ENCODE results near the gene CES4A. TPM values are rescaled to one million over a fixed set of nuclear protein-coding genes. Genes with fewer than 3 reads are reported as not detected.
A peak's percentile ranks its signal among the peaks of the same experiment; 100 is the strongest.
"Not testable (repeated sequence)": the region's sequence is repeated elsewhere in the genome, so short reads cannot be mapped to it uniquely, and the experiment has no call there.

CES4A gene
- total RNA-seq, 2 donors from 2014 or later, result 24.4 to 38.8 TPM

DNA sequence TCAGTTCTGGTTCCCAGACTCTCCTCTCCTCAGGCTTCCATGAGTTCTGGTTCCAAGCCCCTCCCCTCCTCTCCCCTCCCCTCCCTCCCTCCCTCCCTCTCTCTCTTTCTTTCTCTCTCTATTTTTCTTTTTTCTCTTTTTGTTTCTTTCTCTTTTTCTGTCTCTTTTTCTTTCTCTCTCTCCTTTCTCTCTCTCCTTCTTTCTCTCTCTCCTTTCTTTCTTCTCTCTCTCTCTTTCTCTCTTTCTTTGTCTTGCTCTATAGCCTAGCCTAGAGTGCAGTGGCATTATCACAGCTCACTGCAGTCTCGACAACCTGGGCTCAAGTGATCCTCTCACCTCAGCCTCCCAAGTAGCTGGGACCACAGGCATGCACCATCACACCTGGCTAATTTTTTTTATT is 28.1 kb upstream of the CES4A start:
- ATAC-seq (replicated peaks in 1 of 2) (no peak), DNase-seq (no peak)
- H3K9me3 Mint-ChIP-seq, result no peaks in the 10 kb centered on the region
- no peak overlapping the region for H3K4me3 Mint-ChIP-seq
- peak overlapping the region; percentile 59 for H3K27ac Mint-ChIP-seq
- H3K36me3 Mint-ChIP-seq (ENCODE audit: insufficient read depth in 2 of 2), result no peaks in the 10 kb centered on the region
- H3K4me1 Mint-ChIP-seq (ENCODE audit: low read depth), result peaks cover 24% of the 10 kb centered on the region
- no peaks in the 10 kb centered on the region for H3K27me3 Mint-ChIP-seq (ENCODE audit: low read depth)

DNA sequence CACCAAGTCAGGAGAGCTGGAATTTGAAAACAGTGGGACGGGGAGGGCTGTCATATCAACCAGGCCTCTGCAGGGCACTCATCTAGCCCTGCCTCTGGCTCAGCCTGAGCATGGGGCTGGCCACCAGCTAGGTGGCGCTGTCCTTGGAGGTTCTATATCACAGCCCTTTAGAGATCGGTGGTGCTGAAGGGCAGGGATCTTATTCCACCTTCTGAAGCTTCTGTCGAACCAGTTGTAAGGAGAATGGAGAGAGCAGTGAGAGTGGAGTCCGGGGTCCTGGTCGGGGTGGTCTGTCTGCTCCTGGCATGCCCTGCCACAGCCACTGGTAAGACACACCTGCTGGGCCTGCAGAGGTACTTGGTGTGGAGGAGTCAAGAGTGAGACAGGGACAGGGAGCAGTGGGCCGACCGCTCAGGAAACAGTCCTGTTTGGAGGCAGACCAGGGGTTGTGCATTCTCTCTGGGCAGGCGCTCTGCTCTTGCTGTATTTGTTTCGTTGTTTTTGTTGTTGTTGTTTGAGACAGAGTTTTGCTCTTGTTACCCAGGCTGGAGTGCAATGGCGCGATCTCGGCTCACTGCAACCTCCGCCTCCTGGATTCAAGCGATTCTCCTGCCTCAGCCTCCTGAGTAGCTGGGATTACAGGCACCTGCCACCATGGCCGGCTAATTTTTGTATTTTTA is 27.2 kb upstream of the CES4A start, which contains the start of gene CES3:
CES3 (plus strand) TSS at position 202 of the 680 bp plus-strand sequence; CDS start at position 244, 42 bp downstream.
- H3K4me1 Mint-ChIP-seq (ENCODE audit: low read depth), result peaks cover 24% of the 10 kb centered on the region
- H3K36me3 Mint-ChIP-seq (ENCODE audit: insufficient read depth in 2 of 2), result no peaks in the 10 kb centered on the region
- peak within 1 kb of the TSS; percentile 75 to 78 for H3K4me3 Mint-ChIP-seq

DNA sequence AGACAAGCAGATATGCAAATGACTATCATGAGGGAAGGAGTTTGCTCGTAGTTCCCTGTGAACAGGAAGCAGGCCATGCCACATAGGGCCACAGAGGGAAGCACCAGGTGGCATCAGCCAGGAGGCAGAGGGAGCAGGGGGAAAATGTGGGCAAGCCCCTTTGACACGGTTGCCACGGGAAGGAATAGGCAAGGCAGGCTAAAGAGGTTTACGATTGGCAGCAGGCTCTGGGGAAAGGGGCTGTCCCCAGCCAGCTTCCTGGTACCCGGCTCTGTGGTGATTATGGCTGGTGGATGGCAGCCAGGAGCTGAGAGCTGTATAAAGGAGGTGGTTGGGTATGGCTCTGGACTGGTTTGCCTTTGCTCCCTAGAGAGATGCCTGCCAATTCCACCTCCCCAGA is 26.5 kb upstream of the CES4A start:
- Mint-ChIP-seq H3K36me3 (ENCODE audit: insufficient read depth in 2 of 2) (no peaks in the 10 kb centered on the region), H3K9me3 (no peaks in the 10 kb centered on the region), H3K27me3 (ENCODE audit: low read depth) (no peaks in the 10 kb centered on the region), H3K4me3 (peak overlapping the region; percentile 75 to 78), H3K27ac (peak overlapping the region; percentile 15), H3K4me1 (ENCODE audit: low read depth) (peaks cover 24% of the 10 kb centered on the region)
- ATAC-seq (replicated peaks in 1 of 2) (peak in 1 of 2 donors; percentile 30), DNase-seq (no peak)

More for the DNA sequence above, 27.2 kb upstream of the CES4A start, which contains the start of gene CES3:
- Mint-ChIP-seq H3K27ac (peak within 1 kb of the TSS; percentile 59), H3K27me3 (ENCODE audit: low read depth) (no peaks in the 10 kb centered on the region), H3K9me3 (no peaks in the 10 kb centered on the region)
- DNase-seq, result peak; percentile 75 to 81
- ATAC-seq (replicated peaks in 1 of 2), result peak; percentile 91 to 95

DNA sequence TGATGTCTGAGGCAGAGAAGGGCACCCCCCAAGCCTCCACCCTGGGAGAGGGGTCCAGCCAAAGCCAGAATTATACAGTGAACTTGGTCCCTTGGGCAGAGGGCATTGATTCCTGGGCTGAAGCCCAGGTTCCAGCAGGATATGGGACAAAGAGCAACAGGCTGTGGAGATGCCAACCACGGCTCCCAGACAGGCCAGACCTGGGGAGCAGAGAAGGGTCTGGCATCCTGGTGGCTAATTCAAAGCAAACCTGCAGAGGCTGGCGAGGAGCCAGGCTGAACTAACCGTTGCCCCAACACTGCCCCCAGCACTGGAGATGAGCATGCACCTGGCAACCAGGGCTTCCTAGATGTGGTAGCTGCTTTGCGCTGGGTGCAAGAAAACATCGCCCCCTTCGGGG is 24.3 kb upstream of the CES4A start:
- DNase-seq (no peak), ATAC-seq (replicated peaks in 1 of 2) (no peak)
- Mint-ChIP-seq H3K27me3 (ENCODE audit: low read depth) (no peaks in the 10 kb centered on the region), H3K36me3 (ENCODE audit: insufficient read depth in 2 of 2) (no peaks in the 10 kb centered on the region), H3K4me3 (no peak overlapping the region), H3K27ac (no peak overlapping the region), H3K4me1 (ENCODE audit: low read depth) (peaks cover 18% of the 10 kb centered on the region), H3K9me3 (no peaks in the 10 kb centered on the region)

DNA sequence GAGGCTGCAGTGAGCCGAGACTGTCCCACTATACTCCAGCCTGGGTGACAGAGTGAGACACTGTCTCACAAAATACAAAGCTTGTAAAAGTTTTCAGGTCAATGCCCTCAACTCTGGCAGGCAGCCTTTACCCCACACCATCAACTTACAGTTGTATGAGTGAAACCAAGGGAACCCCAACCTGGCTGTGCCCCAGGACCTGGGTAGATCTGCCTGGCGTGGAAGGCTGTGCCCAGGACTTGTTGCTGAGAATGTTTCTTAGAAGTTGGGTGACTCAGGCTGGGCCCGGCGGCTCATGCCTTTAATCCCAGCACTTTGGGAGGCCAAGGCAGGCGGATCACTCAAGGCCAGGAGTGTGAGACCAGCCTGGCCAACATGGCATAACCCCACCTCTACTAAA is 19.5 kb upstream of the CES4A start:
- no peak overlapping the region for H3K4me3 Mint-ChIP-seq
- no peaks in the 10 kb centered on the region for H3K4me1 Mint-ChIP-seq (ENCODE audit: low read depth)
- DNase-seq, result no peak
- H3K36me3 Mint-ChIP-seq (ENCODE audit: insufficient read depth in 2 of 2), result no peaks in the 10 kb centered on the region
- no peak for ATAC-seq (replicated peaks in 1 of 2)
- H3K27ac Mint-ChIP-seq, result no peak overlapping the region
- no peaks in the 10 kb centered on the region for H3K27me3 Mint-ChIP-seq (ENCODE audit: low read depth)
- H3K9me3 Mint-ChIP-seq, result no peaks in the 10 kb centered on the region

DNA sequence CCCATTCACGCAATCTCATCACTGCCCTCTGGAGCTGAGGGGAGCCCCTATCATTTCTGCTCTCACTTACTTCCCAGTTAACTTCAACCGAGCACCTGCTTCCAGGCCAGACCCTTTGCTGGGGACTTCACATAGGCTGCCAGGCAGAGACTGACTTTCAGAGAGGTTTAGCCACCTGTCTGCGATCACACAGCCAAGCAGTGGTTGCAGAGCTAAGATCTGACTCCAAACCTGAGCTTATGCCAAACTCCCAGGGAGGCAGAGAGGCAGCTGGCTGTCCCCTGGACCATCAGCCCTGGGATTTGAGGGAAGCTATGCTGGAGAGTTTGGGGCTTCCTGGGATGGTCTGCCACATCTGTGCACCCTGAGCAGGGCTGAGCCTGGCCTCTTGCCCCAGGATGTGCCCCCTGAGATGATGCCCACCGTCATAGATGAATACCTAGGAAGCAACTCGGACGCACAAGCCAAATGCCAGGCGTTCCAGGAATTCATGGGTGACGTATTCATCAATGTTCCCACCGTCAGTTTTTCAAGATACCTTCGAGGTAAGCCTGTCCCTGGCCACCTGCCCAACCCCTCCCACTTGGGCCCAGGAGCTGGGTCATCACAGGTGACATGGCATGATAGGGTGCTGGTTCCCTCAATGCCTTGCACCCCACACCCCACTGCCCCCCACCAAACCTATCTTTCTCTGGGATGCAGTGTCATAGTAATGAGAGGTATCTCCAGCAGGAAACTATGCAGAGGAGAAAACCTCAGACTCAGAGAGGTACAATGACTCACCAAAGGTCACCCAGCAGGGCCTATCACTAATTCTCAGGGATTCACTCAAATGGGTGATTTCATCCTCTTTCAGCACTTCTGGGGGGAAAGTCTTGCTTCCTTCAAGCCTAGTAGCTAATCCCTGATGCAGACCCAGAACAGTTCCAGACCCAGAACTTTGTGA is 17.3 kb upstream of the CES4A start:
- ATAC-seq (replicated peaks in 1 of 2) (peak; percentile 58 to 64), DNase-seq (no peak)
- Mint-ChIP-seq H3K4me3 (no peak overlapping the region), H3K36me3 (ENCODE audit: insufficient read depth in 2 of 2) (no peaks in the 10 kb centered on the region), H3K27me3 (ENCODE audit: low read depth) (no peaks in the 10 kb centered on the region), H3K4me1 (ENCODE audit: low read depth) (peaks cover 15% of the 10 kb centered on the region), H3K9me3 (no peaks in the 10 kb centered on the region), H3K27ac (no peak overlapping the region)

DNA sequence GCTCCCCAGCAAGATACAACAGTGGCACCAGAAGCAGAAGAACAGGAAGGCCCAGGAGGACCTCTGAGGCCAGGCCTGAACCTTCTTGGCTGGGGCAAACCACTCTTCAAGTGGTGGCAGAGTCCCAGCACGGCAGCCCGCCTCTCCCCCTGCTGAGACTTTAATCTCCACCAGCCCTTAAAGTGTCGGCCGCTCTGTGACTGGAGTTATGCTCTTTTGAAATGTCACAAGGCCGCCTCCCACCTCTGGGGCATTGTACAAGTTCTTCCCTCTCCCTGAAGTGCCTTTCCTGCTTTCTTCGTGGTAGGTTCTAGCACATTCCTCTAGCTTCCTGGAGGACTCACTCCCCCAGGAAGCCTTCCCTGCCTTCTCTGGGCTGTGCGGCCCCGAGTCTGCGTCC is 15.4 kb upstream of the CES4A start:
- Mint-ChIP-seq H3K4me1 (ENCODE audit: low read depth) (peaks cover 30% of the 10 kb centered on the region), H3K27me3 (ENCODE audit: low read depth) (no peaks in the 10 kb centered on the region), H3K27ac (no peak overlapping the region), H3K4me3 (no peak overlapping the region), H3K9me3 (no peaks in the 10 kb centered on the region), H3K36me3 (ENCODE audit: insufficient read depth in 2 of 2) (no peaks in the 10 kb centered on the region)
- DNase-seq (no peak), ATAC-seq (replicated peaks in 1 of 2) (no peak)

DNA sequence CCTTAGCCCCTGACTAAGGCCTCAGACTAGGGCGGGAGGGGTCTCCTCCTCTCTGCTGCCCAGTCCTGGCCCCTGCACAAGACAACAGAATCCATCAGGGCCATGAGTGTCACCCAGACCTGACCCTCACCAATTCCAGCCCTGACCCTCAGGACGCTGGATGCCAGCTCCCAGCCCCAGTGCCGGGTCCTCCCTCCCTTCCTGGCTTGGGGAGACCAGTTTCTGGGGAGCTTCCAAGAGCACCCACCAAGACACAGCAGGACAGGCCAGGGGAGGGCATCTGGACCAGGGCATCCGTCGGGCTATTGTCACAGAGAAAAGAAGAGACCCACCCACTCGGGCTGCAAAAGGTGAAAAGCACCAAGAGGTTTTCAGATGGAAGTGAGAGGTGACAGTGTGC is 14.7 kb upstream of the CES4A start:
- DNase-seq (no peak), ATAC-seq (replicated peaks in 1 of 2) (no peak)
- Mint-ChIP-seq H3K36me3 (ENCODE audit: insufficient read depth in 2 of 2) (no peaks in the 10 kb centered on the region), H3K27ac (no peak overlapping the region), H3K27me3 (ENCODE audit: low read depth) (no peaks in the 10 kb centered on the region), H3K9me3 (no peaks in the 10 kb centered on the region), H3K4me3 (peak overlapping the region in 1 of 2 donors; percentile 42), H3K4me1 (ENCODE audit: low read depth) (peaks cover 37% of the 10 kb centered on the region)

DNA sequence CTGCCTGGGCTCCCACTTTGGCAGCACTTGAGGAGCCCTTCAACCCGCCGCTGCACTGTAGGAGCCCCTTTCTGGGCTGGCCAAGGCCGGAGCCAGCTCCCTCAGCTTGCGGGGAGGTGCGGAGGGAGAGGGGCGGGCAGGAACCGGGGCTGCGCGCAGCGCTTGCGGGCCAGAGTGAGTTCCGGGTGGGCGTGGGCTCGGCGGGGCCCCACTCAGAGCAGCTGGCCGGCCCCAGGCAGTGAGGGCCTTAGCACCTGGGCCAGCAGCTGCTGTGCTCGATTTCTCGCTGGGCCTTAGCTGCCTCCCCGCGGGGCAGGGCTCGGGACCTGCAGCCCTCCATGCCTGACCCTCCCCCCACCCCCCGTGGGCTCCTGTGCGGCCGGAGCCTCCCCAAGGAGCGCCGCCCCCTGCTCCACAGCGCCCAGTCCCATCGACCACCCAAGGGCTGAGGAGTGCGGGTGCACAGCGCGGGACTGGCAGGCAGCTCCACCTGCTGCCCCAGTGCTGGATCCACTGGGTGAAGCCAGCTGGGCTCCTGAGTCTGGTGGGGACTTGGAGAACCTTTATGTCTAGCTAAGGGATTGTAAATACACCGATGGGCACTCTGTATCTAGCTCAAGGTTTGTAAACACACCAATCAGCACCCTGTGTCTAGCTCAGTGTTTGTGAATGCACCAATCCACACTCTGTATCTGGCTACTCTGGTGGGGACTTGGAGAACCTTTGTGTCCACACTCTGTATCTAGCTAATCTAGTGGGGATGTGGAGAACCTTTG is 14.0 kb upstream of the CES4A start:
- not testable (repeated sequence) for H3K36me3 Mint-ChIP-seq (ENCODE audit: insufficient read depth in 2 of 2); H3K27ac Mint-ChIP-seq; ATAC-seq (replicated peaks in 1 of 2); H3K27me3 Mint-ChIP-seq (ENCODE audit: low read depth); H3K9me3 Mint-ChIP-seq; DNase-seq
- Mint-ChIP-seq H3K4me1 (ENCODE audit: low read depth) (peaks cover 44% of the 10 kb centered on the region), H3K4me3 (peak overlapping the region; percentile 80 to 91)

DNA sequence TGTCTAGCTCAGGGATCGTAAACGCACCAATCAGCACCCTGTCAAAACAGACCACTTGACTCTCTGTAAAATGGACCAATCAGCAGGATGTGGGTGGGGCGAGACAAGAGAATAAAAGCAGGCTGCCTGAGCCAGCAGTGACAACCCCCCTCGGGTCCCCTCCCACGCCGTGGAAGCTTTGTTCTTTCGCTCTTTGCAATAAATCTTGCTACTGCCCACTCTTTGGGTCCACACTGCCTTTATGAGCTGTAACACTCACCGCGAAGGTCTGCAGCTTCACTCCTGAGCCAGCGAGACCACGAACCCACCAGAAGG is 13.5 kb upstream of the CES4A start:
- peak; percentile 72 for DNase-seq
- ATAC-seq (replicated peaks in 1 of 2); H3K36me3 Mint-ChIP-seq (ENCODE audit: insufficient read depth in 2 of 2); H3K27me3 Mint-ChIP-seq (ENCODE audit: low read depth); H3K9me3 Mint-ChIP-seq: not testable (repeated sequence)
- peak overlapping the region; percentile 63 for H3K27ac Mint-ChIP-seq
- H3K4me3 Mint-ChIP-seq, result peak overlapping the region; percentile 80 to 91
- peaks cover 48% of the 10 kb centered on the region for H3K4me1 Mint-ChIP-seq (ENCODE audit: low read depth)

DNA sequence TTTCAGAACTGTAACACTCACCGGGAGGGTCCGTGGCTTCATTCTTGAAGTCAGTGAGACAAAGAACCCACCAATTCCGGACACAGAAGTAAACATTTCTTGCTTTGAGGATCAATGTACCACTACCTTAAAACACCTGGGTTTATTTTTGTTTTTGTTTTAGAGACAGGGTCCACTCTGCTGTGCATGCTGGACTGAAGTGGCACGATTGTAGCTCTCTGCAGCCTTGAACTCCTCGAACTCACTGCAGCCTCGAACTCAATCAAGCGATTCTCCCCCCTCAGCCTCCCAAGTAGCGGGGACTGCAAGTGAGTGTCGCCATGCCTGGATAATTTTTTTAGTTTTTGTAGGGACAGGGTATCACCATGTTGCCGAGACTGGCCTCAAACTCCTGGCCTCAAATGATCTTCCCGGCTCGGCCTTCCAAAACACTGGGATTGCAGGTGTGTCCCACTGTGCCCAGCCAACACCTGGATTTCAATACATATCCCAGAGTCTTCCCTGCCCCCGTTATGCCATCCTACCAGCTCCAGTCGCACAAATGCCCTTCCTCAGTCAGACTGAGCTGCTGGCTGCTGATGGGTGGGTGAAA is 13.0 kb upstream of the CES4A start:
- Mint-ChIP-seq H3K27me3 (ENCODE audit: low read depth) (no peaks in the 10 kb centered on the region), H3K4me3 (peak overlapping the region; percentile 80 to 91), H3K27ac (peak overlapping the region; percentile 63), H3K36me3 (ENCODE audit: insufficient read depth in 2 of 2) (no peaks in the 10 kb centered on the region), H3K4me1 (ENCODE audit: low read depth) (peaks cover 50% of the 10 kb centered on the region), H3K9me3 (no peaks in the 10 kb centered on the region)
- no peak for ATAC-seq (replicated peaks in 1 of 2)
- no peak for DNase-seq

DNA sequence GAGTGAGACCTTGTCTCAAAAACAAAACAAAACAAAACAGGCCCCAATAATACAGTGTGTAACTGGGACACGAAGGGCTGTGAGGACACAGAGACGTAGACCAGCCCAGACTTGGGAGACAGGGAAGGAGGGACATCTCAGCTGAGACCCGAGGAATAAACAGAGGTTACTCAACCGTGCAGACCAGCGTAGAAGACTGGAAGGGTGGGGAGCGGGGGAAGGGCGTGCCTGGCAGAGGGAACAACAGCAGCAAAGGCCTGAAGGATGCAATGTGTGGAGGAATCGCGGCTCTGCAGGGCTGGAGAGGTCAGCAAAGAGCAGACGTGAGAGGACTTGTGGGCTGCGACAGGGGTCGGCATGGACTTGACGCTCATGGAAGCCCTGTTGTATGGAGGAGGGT is 11.6 kb upstream of the CES4A start:
- no peak for DNase-seq
- no peaks in the 10 kb centered on the region for H3K27me3 Mint-ChIP-seq (ENCODE audit: low read depth)
- H3K4me3 Mint-ChIP-seq, result peak overlapping the region in 1 of 2 donors; percentile 43
- ATAC-seq (replicated peaks in 1 of 2), result no peak
- no peaks in the 10 kb centered on the region for H3K36me3 Mint-ChIP-seq (ENCODE audit: insufficient read depth in 2 of 2)
- no peak overlapping the region for H3K27ac Mint-ChIP-seq
- peaks cover 63% of the 10 kb centered on the region for H3K4me1 Mint-ChIP-seq (ENCODE audit: low read depth)
- H3K9me3 Mint-ChIP-seq, result no peaks in the 10 kb centered on the region
